GOT3 (cell line): ENCODE results near the gene SPAG16.

Experiments
- DNase-seq: peaks from one replicate; lab custom pipeline; 2025; ENCODE audit warnings: mixed read lengths; lab: John Stamatoyannopoulos, UW

SPAG16 gene

GRCh38 chr2:214180071-214180470 is 895.8 kb downstream of the SPAG16 start:
- no peak for DNase-seq

GRCh38 chr2:214180686-214181085 is 896.4 kb downstream of the SPAG16 start:
- no peak for DNase-seq

- DNase-seq: no peak
These were observed 900.2 kb downstream of the SPAG16 start for GRCh38 chr2:214184461-214184860.

- DNase-seq: no peak
These were observed 901.3 kb downstream of the SPAG16 start for GRCh38 chr2:214185546-214185945.

- no peak for DNase-seq
These were observed 908.4 kb downstream of the SPAG16 start for GRCh38 chr2:214192711-214193110.

- no peak for DNase-seq
These were observed 909.7 kb downstream of the SPAG16 start for GRCh38 chr2:214193943-214194342.

GRCh38 chr2:214196260-214196659 is 912.0 kb downstream of the SPAG16 start:
- no peak for DNase-seq

- no peak for DNase-seq
These were observed 917.6 kb downstream of the SPAG16 start for GRCh38 chr2:214201892-214202291.

- DNase-seq: no peak
These were observed 919.0 kb downstream of the SPAG16 start for GRCh38 chr2:214203214-214203613.

GRCh38 chr2:214203744-214204289 is 919.6 kb downstream of the SPAG16 start:
- DNase-seq: peak; percentile 8

GRCh38 chr2:214215107-214215506 is 930.8 kb downstream of the SPAG16 start:
- no peak for DNase-seq

GRCh38 chr2:214217136-214217535 is 932.9 kb downstream of the SPAG16 start:
- no peak for DNase-seq

- DNase-seq: no peak
These were observed 933.3 kb downstream of the SPAG16 start for GRCh38 chr2:214217599-214217998.

- no peak for DNase-seq
These were observed 936.0 kb downstream of the SPAG16 start for GRCh38 chr2:214220251-214220650.

- DNase-seq: no peak
These were observed 941.8 kb downstream of the SPAG16 start for GRCh38 chr2:214226061-214226460.

- DNase-seq: no peak
These were observed 948.0 kb downstream of the SPAG16 start for GRCh38 chr2:214232271-214232670.

GRCh38 chr2:214233164-214233563 is 948.9 kb downstream of the SPAG16 start:
- DNase-seq: no peak

GRCh38 chr2:214242797-214243196 is 958.5 kb downstream of the SPAG16 start:
- DNase-seq: no peak

GRCh38 chr2:214244847-214245246 is 960.6 kb downstream of the SPAG16 start:
- DNase-seq: no peak

- no peak for DNase-seq
These were observed 962.2 kb downstream of the SPAG16 start for GRCh38 chr2:214246417-214246816.

- no peak for DNase-seq
These were observed 963.3 kb downstream of the SPAG16 start for GRCh38 chr2:214247531-214247930.

- DNase-seq: no peak
These were observed 970.8 kb downstream of the SPAG16 start for GRCh38 chr2:214255046-214255445.

- no peak for DNase-seq
These were observed 977.4 kb downstream of the SPAG16 start for GRCh38 chr2:214261683-214262082.

GRCh38 chr2:214264171-214264570 is 979.9 kb downstream of the SPAG16 start:
- no peak for DNase-seq
